ENCODE results near the gene ITGAL.

- TF ChIP-seq CTCF (conservative IDR thresholded peaks at IDR 0.05; ENCODE audit: low read depth, low read length) (no peak), EZH2 (IDR thresholded peaks at IDR 0.05; ENCODE audit: borderline replicate concordance, low read depth, low read length, poor library complexity, severe bottlenecking) (no peak)
Measured at GRCh38 chr16:30556125-30556473, 83.6 kb downstream of the ITGAL start.

Data from A673 (cell line).